Neural cell (in vitro differentiated cells): ENCODE results near the gene WDR74. TPM values are rescaled to one million over a fixed set of nuclear protein-coding genes. Genes with fewer than 3 reads are reported as not detected.

ENCODE experiments used
- H2AFZ ChIP-seq: fragments of 200-600, 300-800 bp; sonication (generic), shearing (Covaris generic); 2 replicates; pipeline ENCODE4 v1.6.0; 2014; ENCODE audit warnings: low read depth, mild to moderate bottlenecking, antibody characterized with exemption, low read length, moderate library complexity
- H3F3A ChIP-seq: fragments of 200-600 bp; shearing (Covaris generic); 2 replicates; pipeline ENCODE4 v1.6.1; 2016; ENCODE audit warnings: mild to moderate bottlenecking, moderate library complexity, mixed read lengths, antibody characterized with exemption, low read length; ENCODE audit not compliant: insufficient read depth, poor library complexity, severe bottlenecking
- H3K27ac ChIP-seq: fragments of 200-600, 300-800 bp; sonication (generic), shearing (Covaris generic); 2 replicates; pipeline ENCODE4 v1.5.1; 2014; ENCODE audit warnings: mild to moderate bottlenecking, low read length, moderate library complexity
- H3K27me3 ChIP-seq: fragments of 300-800, 200-600 bp; sonication (generic), shearing (Covaris generic); 2 replicates; pipeline ENCODE4 v1.6.0; 2014; ENCODE audit warnings: mild to moderate bottlenecking, low read depth, low read length, moderate library complexity; ENCODE audit not compliant: insufficient read depth
- H3K36me3 ChIP-seq: fragments of 300-800, 200-600 bp; sonication (generic), shearing (Covaris generic); 2 replicates; pipeline ENCODE4 v1.5.1; 2014; ENCODE audit warnings: mild to moderate bottlenecking, antibody characterized with exemption, low read length, moderate library complexity; ENCODE audit not compliant: insufficient read depth
- H3K4me2 ChIP-seq: fragments of 300-800, 200-600 bp; sonication (generic), shearing (Covaris generic); 2 replicates; pipeline ENCODE4 v1.6.0; 2014; ENCODE audit warnings: mild to moderate bottlenecking, low read length
- H3K4me3 ChIP-seq: fragments of 300-800, 200-600 bp; sonication (generic), shearing (Covaris generic); 2 replicates; pipeline ENCODE4 v1.5.1; 2014; ENCODE audit warnings: mild to moderate bottlenecking, low read length, moderate library complexity
- H3K79me2 ChIP-seq: fragments of 200-600 bp; shearing (Covaris generic); replicated peaks from 2 replicates; pipeline ENCODE4 v1.6.0; 2014; ENCODE audit warnings: mild to moderate bottlenecking, low read length, moderate library complexity; ENCODE audit not compliant: insufficient read depth
- H3K9ac ChIP-seq: fragments of 300-800, 200-600 bp; sonication (generic), shearing (Covaris generic); 2 replicates; pipeline ENCODE4 v1.6.1; 2016; ENCODE audit warnings: mild to moderate bottlenecking, low read length, mixed read lengths
- H3K9me2 ChIP-seq: fragments of 200-600 bp; shearing (Covaris generic); 2 replicates; pipeline ENCODE4 v1.6.1; 2016; ENCODE audit warnings: mild to moderate bottlenecking, low read length, mixed read lengths; ENCODE audit not compliant: insufficient read depth
- H3K9me3 ChIP-seq: fragments of 200-600, 300-800 bp; sonication (generic), shearing (Covaris generic); 2 replicates; pipeline ENCODE4 v1.6.1; 2016; ENCODE audit warnings: mild to moderate bottlenecking, mixed run types, low read length, moderate library complexity, mixed read lengths
- H4K20me1 ChIP-seq: fragments of 200-600 bp; shearing (Covaris generic); 2 replicates; pipeline ENCODE4 v1.6.1; 2016; ENCODE audit warnings: mild to moderate bottlenecking, mixed run types; ENCODE audit not compliant: insufficient read depth
- EP300 ChIP-seq: fragments of 450-650 bp; conservative IDR thresholded peaks from 2 replicates; pipeline ENCODE4 v1.6.1; 2014; ENCODE audit warnings: antibody characterized with exemption, mild to moderate bottlenecking, moderate library complexity; ENCODE audit not compliant: poor library complexity, severe bottlenecking
- EZH2 ChIP-seq: fragments of 200-600, 300-800 bp; shearing (Covaris generic), sonication (generic); IDR thresholded peaks from 2 replicates; pipeline ENCODE4 v1.6.1; 2014; ENCODE audit warnings: antibody characterized with exemption, low read length, borderline replicate concordance, mild to moderate bottlenecking; ENCODE audit not compliant: insufficient read depth, poor library complexity, severe bottlenecking
- MXI1 ChIP-seq: fragments of 450-650 bp; conservative IDR thresholded peaks from 2 replicates; pipeline ENCODE4 v1.6.1; 2014; ENCODE audit warnings: antibody characterized with exemption, mild to moderate bottlenecking; ENCODE audit not compliant: poor library complexity, severe bottlenecking
- POLR2AphosphoS5 ChIP-seq: IDR thresholded peaks from 2 replicates; pipeline ENCODE4 v1.6.1; 2012
- RAD21 ChIP-seq: fragments of 450-650 bp; conservative IDR thresholded peaks from 2 replicates; pipeline ENCODE4 v1.6.1; 2014; ENCODE audit warnings: antibody characterized with exemption, mild to moderate bottlenecking, moderate library complexity
- SMC3 ChIP-seq: fragments of 450-650 bp; conservative IDR thresholded peaks from 2 replicates; pipeline ENCODE4 v1.6.1; 2014; ENCODE audit warnings: antibody characterized with exemption, mild to moderate bottlenecking, moderate library complexity; ENCODE audit not compliant: poor library complexity
- TAF1 ChIP-seq: IDR thresholded peaks from 2 replicates; pipeline ENCODE4 v1.6.1; 2012; ENCODE audit warnings: low read depth
- polyA plus RNA-seq: library from polyadenylated mRNA; depleted of rRNA; stranded (reverse); fragments of >200 nt; gene quantifications from 2 replicates; pipeline ENCODE4 v1.2.3, GENCODE V29; 2014
- TF ChIP-seq, protein P1 (sequence below): fragments of 450-650 bp; IDR thresholded peaks from 2 replicates; pipeline ENCODE4 v1.5.1; 2014; ENCODE audit warnings: antibody characterized with exemption, mild to moderate bottlenecking, moderate library complexity; ENCODE audit not compliant: poor library complexity, severe bottlenecking
- TF ChIP-seq, protein P2 (sequence below): IDR thresholded peaks from 2 replicates; pipeline ENCODE4 v1.6.1; 2012; ENCODE audit warnings: borderline replicate concordance

The WDR74 gene
- polyA plus RNA-seq, 1 donor from 2014 or later, result 50.4 TPM

- peaks cover 3% of the 10 kb centered on the region for H3F3A ChIP-seq
These were observed 47.2 kb downstream of the WDR74 start for GRCh38 chr11:62792202-62792575.

GRCh38 chr11:62791501-62792201 lies 47.7 kb downstream of the WDR74 start, which contains the start of gene TMEM223:
TSS of gene TMEM223 (minus strand) at chr11:62792006. CDS start at chr11:62791994, 12 bp downstream.
- H3K79me2 ChIP-seq, result peaks cover 10% of the 10 kb centered on the region
- H3K36me3 ChIP-seq, result no peaks in the 10 kb centered on the region

More at GRCh38 chr11:62792202-62792575, 47.2 kb downstream of the WDR74 start:
- Histone ChIP-seq H3K4me3 (peak overlapping the region; percentile 93), H4K20me1 (no peaks in the 10 kb centered on the region), H3K27me3 (no peaks in the 10 kb centered on the region), H3K27ac (no peak overlapping the region), H3K79me2 (peaks cover 10% of the 10 kb centered on the region), H3K9me3 (no peaks in the 10 kb centered on the region), H3K9ac (peak overlapping the region; percentile 75), H3K36me3 (no peaks in the 10 kb centered on the region), H3K9me2 (no peaks in the 10 kb centered on the region), H2AFZ (no peak overlapping the region), H3K4me2 (peak overlapping the region; percentile 59)
- no peak for TF ChIP-seq MXI1
- TF ChIP-seq SMC3, result no peak
- no peak for TF ChIP-seq RAD21
- TF ChIP-seq, protein P1, sequence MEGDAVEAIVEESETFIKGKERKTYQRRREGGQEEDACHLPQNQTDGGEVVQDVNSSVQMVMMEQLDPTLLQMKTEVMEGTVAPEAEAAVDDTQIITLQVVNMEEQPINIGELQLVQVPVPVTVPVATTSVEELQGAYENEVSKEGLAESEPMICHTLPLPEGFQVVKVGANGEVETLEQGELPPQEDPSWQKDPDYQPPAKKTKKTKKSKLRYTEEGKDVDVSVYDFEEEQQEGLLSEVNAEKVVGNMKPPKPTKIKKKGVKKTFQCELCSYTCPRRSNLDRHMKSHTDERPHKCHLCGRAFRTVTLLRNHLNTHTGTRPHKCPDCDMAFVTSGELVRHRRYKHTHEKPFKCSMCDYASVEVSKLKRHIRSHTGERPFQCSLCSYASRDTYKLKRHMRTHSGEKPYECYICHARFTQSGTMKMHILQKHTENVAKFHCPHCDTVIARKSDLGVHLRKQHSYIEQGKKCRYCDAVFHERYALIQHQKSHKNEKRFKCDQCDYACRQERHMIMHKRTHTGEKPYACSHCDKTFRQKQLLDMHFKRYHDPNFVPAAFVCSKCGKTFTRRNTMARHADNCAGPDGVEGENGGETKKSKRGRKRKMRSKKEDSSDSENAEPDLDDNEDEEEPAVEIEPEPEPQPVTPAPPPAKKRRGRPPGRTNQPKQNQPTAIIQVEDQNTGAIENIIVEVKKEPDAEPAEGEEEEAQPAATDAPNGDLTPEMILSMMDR, result no peak
- TF ChIP-seq EP300, result no peak
- no peak for TF ChIP-seq TAF1
- TF ChIP-seq POLR2AphosphoS5, result no peak
- TF ChIP-seq EZH2, result no peak
- TF ChIP-seq, protein P2, sequence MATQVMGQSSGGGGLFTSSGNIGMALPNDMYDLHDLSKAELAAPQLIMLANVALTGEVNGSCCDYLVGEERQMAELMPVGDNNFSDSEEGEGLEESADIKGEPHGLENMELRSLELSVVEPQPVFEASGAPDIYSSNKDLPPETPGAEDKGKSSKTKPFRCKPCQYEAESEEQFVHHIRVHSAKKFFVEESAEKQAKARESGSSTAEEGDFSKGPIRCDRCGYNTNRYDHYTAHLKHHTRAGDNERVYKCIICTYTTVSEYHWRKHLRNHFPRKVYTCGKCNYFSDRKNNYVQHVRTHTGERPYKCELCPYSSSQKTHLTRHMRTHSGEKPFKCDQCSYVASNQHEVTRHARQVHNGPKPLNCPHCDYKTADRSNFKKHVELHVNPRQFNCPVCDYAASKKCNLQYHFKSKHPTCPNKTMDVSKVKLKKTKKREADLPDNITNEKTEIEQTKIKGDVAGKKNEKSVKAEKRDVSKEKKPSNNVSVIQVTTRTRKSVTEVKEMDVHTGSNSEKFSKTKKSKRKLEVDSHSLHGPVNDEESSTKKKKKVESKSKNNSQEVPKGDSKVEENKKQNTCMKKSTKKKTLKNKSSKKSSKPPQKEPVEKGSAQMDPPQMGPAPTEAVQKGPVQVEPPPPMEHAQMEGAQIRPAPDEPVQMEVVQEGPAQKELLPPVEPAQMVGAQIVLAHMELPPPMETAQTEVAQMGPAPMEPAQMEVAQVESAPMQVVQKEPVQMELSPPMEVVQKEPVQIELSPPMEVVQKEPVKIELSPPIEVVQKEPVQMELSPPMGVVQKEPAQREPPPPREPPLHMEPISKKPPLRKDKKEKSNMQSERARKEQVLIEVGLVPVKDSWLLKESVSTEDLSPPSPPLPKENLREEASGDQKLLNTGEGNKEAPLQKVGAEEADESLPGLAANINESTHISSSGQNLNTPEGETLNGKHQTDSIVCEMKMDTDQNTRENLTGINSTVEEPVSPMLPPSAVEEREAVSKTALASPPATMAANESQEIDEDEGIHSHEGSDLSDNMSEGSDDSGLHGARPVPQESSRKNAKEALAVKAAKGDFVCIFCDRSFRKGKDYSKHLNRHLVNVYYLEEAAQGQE, result no peak

More at GRCh38 chr11:62791501-62792201, 47.7 kb downstream of the WDR74 start, which contains the start of gene TMEM223:
- Histone ChIP-seq H3K9me2 (no peaks in the 10 kb centered on the region), H3K27ac (peak within 1 kb of the TSS; percentile 58), H3K9me3 (no peaks in the 10 kb centered on the region), H3K4me3 (peak within 1 kb of the TSS; percentile 93), H3K27me3 (no peaks in the 10 kb centered on the region), H3K9ac (peak within 1 kb of the TSS; percentile 75), H4K20me1 (no peaks in the 10 kb centered on the region), H3F3A (peaks cover 3% of the 10 kb centered on the region), H3K4me2 (peak within 1 kb of the TSS; percentile 59), H2AFZ (no peak within 1 kb of the TSS)
- TF ChIP-seq POLR2AphosphoS5 (peak; percentile 82), MXI1 (peak; percentile 92), SMC3 (no peak)
- TF ChIP-seq, protein P2, result no peak
